Measurements from ENCODE around the gene PDE5A. TPM values are rescaled to one million over a fixed set of nuclear protein-coding genes. Genes with fewer than 3 reads are reported as not detected.

PDE5A gene
- polyA plus RNA-seq, 1 donor (not counting 4 experiments of a cell fraction or from before 2014, with no cell fraction given): 3.6 TPM

- Histone ChIP-seq H4K20me1 (ENCODE audit: control insufficient read depth, extremely low read depth, insufficient read depth, low read length) (no peaks in the 10 kb centered on the region), H3K9me1 (ENCODE audit: control insufficient read depth, extremely low read depth, insufficient read depth, low read length) (no peaks in the 10 kb centered on the region), H3K9ac (ENCODE audit: control insufficient read depth, extremely low read depth, insufficient read depth, low read length) (no peak overlapping the region), H3K4me1 (ENCODE audit: control insufficient read depth, extremely low read depth, insufficient read depth, low read length) (peaks cover 2% of the 10 kb centered on the region), H3K27ac (ENCODE audit: control insufficient read depth, insufficient read depth, low read length) (no peak overlapping the region), H3K36me3 (ENCODE audit: control insufficient read depth in 2 of 2, extremely low read depth in 1 of 2, insufficient read depth in 2 of 2, low read length in 2 of 2) (no peaks in the 10 kb centered on the region), H3K9me3 (ENCODE audit: control insufficient read depth, low read depth, low read length) (no peaks in the 10 kb centered on the region), H3K4me2 (ENCODE audit: control insufficient read depth, extremely low read depth, insufficient read depth, low read depth, low read length) (no peak overlapping the region), H3K4me3 (ENCODE audit: control insufficient read depth in 2 of 3, extremely low read depth in 1 of 3, insufficient read depth in 2 of 3, low read depth in 1 of 3, low read length in 3 of 3) (no peak overlapping the region), H2AFZ (ENCODE audit: control insufficient read depth, low read length) (no peak overlapping the region), H3K27me3 (ENCODE audit: control insufficient read depth, extremely low read depth, insufficient read depth, low read length) (no peaks in the 10 kb centered on the region), H3K79me2 (ENCODE audit: control insufficient read depth, insufficient read depth, low read length) (no peaks in the 10 kb centered on the region)
- TF ChIP-seq EZH2 (IDR thresholded peaks at IDR 0.05; ENCODE audit: low read length) (no peak), CTCF (optimal IDR thresholded peaks at IDR 0.05 in 1 of 3, IDR thresholded peaks at IDR 0.05 in 1 of 3, conservative IDR thresholded peaks at IDR 0.05 in 1 of 3; ENCODE audit: extremely low read depth in 1 of 3, insufficient read depth in 2 of 3, low read length in 3 of 3) (no peak)
- DNase-seq (ENCODE audit: low read depth, low spot score) (no peak), FAIRE-seq (no peak)
- dilution Hi-C loops (cut with MboI; ENCODE audit: extremely low pct_ligation_motif_present, low sequenced_read_pairs): no loop called here
Measured at GRCh38 chr4:119624356-119624755, 4.2 kb downstream of the PDE5A start.

GRCh38 chr4:119623025-119623424 is 5.6 kb downstream of the PDE5A start:
- Histone ChIP-seq H4K20me1 (ENCODE audit: control insufficient read depth, extremely low read depth, insufficient read depth, low read length) (no peaks in the 10 kb centered on the region), H3K27me3 (ENCODE audit: control insufficient read depth, extremely low read depth, insufficient read depth, low read length) (no peaks in the 10 kb centered on the region), H3K36me3 (ENCODE audit: control insufficient read depth in 2 of 2, extremely low read depth in 1 of 2, insufficient read depth in 2 of 2, low read length in 2 of 2) (no peaks in the 10 kb centered on the region), H3K9me1 (ENCODE audit: control insufficient read depth, extremely low read depth, insufficient read depth, low read length) (no peaks in the 10 kb centered on the region), H3K9me3 (ENCODE audit: control insufficient read depth, low read depth, low read length) (no peaks in the 10 kb centered on the region), H3K27ac (ENCODE audit: control insufficient read depth, insufficient read depth, low read length) (no peak overlapping the region), H3K79me2 (ENCODE audit: control insufficient read depth, insufficient read depth, low read length) (no peaks in the 10 kb centered on the region), H3K4me2 (ENCODE audit: control insufficient read depth, extremely low read depth, insufficient read depth, low read depth, low read length) (no peak overlapping the region), H2AFZ (ENCODE audit: control insufficient read depth, low read length) (no peak overlapping the region), H3K4me3 (ENCODE audit: control insufficient read depth in 2 of 3, extremely low read depth in 1 of 3, insufficient read depth in 2 of 3, low read depth in 1 of 3, low read length in 3 of 3) (no peak overlapping the region), H3K9ac (ENCODE audit: control insufficient read depth, extremely low read depth, insufficient read depth, low read length) (no peak overlapping the region), H3K4me1 (ENCODE audit: control insufficient read depth, extremely low read depth, insufficient read depth, low read length) (no peaks in the 10 kb centered on the region)
- FAIRE-seq (no peak), DNase-seq (ENCODE audit: low read depth, low spot score) (no peak)
- TF ChIP-seq CTCF (optimal IDR thresholded peaks at IDR 0.05 in 1 of 3, IDR thresholded peaks at IDR 0.05 in 1 of 3, conservative IDR thresholded peaks at IDR 0.05 in 1 of 3; ENCODE audit: extremely low read depth in 1 of 3, insufficient read depth in 2 of 3, low read length in 3 of 3) (no peak), EZH2 (IDR thresholded peaks at IDR 0.05; ENCODE audit: low read length) (no peak)
- dilution Hi-C loops (cut with MboI; ENCODE audit: extremely low pct_ligation_motif_present, low sequenced_read_pairs): no loop called here

All from keratinocyte (primary cell).